HG03066 (cell line): ENCODE results near the gene FCER1A.
"Not testable (repeated sequence)": the region's sequence is repeated elsewhere in the genome, so short reads cannot be mapped to it uniquely, and the experiment has no call there.

Source experiments
- ATAC-seq: cut with Tn5 transposase; IDR thresholded peaks from one replicate; pipeline ENCODE4 v1.9.1; 2021; ENCODE audit warnings: low read depth; ENCODE audit not compliant: unreplicated experiment

Gene FCER1A

GRCh38 chr1:159349374-159349773 is 47.2 kb downstream of the FCER1A start:
- ATAC-seq, result not testable (repeated sequence)

DNA sequence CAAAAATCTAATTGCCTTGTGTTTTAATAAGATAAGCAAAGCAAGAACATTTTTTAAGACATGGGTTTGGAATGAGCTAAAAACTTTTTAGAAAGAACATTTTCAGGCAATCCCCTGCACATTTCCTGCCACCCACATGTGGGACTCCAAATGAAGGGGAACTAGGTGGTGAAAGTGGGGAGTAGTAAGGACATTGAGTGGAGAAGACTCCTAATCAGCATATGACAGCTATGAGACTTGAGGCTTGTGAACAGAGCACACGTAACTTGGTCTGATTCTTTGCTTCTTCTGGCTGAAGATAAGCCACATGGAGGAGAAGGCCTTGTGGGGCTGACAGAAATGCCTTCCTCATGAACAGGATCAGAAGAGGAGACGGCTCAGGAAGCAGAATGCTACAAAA is 50.3 kb downstream of the FCER1A start:
- no peak for ATAC-seq
